Caco-2 (cell line): ENCODE results near the gene PPP2R5A. TPM values are rescaled to one million over a fixed set of nuclear protein-coding genes. Genes with fewer than 3 reads are reported as not detected.

ENCODE experiments used
- BruUV-seq: library from RNA; stranded (reverse); fragments of 400-500 nt; replicated peaks from 2 replicates; lab custom pipeline; 2021; lab: Mats Ljungman, UMichigan
- CTCF ChIA-PET: fragments of 300-600 bp; sonication (Branson Sonifier 250); formaldehyde crosslinking; loops from one replicate; lab custom pipeline; 2022; ENCODE audit warnings: antibody characterized with exemption; lab: Charles Lee
- POLR2A ChIA-PET: fragments of 300-600 bp; sonication (Branson Sonifier 250); formaldehyde crosslinking; loops from one replicate; lab custom pipeline; 2022; ENCODE audit warnings: antibody characterized with exemption; lab: Charles Lee
- DNase-seq, 2 experiments: peaks; one replicate each; pipeline versions ENCODE4 v3.0.0 to v3.0.0-alpha.2; 2020 to 2022
- H3K27me3 ChIP-seq: replicated peaks from 2 replicates; pipeline ENCODE4 v1.6.0; 2011; ENCODE audit warnings: low read length; ENCODE audit not compliant: control insufficient read depth, insufficient read depth
- H3K36me3 ChIP-seq: 2 replicates; pipeline ENCODE4 v1.5.1; 2011; ENCODE audit warnings: low read length; ENCODE audit not compliant: control insufficient read depth, insufficient read depth
- H3K4me1 ChIP-seq: fragments of 250-450 bp; sonication (Bioruptor Pico); 2 replicates; pipeline ENCODE4 v1.5.1; 2020; ENCODE audit warnings: mild to moderate bottlenecking
- H3K4me3 ChIP-seq: 2 replicates; pipeline ENCODE4 v1.5.1; 2011; ENCODE audit warnings: low read depth, mild to moderate bottlenecking, control low read depth, low read length
- H3K9me3 ChIP-seq: fragments of 250-450 bp; sonication (Bioruptor Pico); 2 replicates; pipeline ENCODE4 v1.5.1; 2020; ENCODE audit warnings: mild to moderate bottlenecking, moderate library complexity
- H3K27ac Mint-ChIP-seq: one replicate; pipeline ENCODE4 v1.8.0; 2022; ENCODE audit warnings: mixed read lengths; ENCODE audit not compliant: unreplicated experiment
- H3K27me3 Mint-ChIP-seq: one replicate; pipeline ENCODE4 v1.8.0; 2022; ENCODE audit warnings: mixed read lengths; ENCODE audit not compliant: insufficient read depth, unreplicated experiment
- H3K36me3 Mint-ChIP-seq: one replicate; pipeline ENCODE4 v1.8.0; 2022; ENCODE audit warnings: mild to moderate bottlenecking, mixed read lengths; ENCODE audit not compliant: insufficient read depth, unreplicated experiment
- H3K4me1 Mint-ChIP-seq: one replicate; pipeline ENCODE4 v1.8.0; 2022; ENCODE audit warnings: low read depth, mixed read lengths; ENCODE audit not compliant: unreplicated experiment
- H3K4me3 Mint-ChIP-seq: one replicate; pipeline ENCODE4 v1.8.0; 2022; ENCODE audit warnings: mild to moderate bottlenecking, moderate library complexity, mixed read lengths; ENCODE audit not compliant: unreplicated experiment
- H3K9me3 Mint-ChIP-seq: one replicate; pipeline ENCODE4 v1.8.0; 2022; ENCODE audit warnings: mixed read lengths; ENCODE audit not compliant: unreplicated experiment
- CTCF ChIP-seq, 2 experiments: fragments of 200-600 bp in 1 of 2; IDR thresholded peaks; 1 replicate in 1 of 2; 2 replicates in 1 of 2; pipeline versions ENCODE4 v1.5.1 to v1.8.0; 2011 to 2022; ENCODE audit warnings: antibody characterized with exemption in 1 of 2, control low read depth in 1 of 2, inconsistent platforms in 1 of 2, low read depth in 1 of 2, low read length in 1 of 2, mild to moderate bottlenecking in 1 of 2, moderate library complexity in 1 of 2; ENCODE audit not compliant: insufficient read depth in 1 of 2, severe bottlenecking in 1 of 2, unreplicated experiment in 1 of 2
- intact Hi-C: fragments of 100-400 bp; cut with micrococcal nuclease; formaldehyde crosslinking; loops from one replicate; pipeline ENCODE4 v1.10.0; 2022; ENCODE audit not compliant: unreplicated experiment
- total RNA-seq: library from RNA; stranded (reverse); gene quantifications from 2 replicates; pipeline ENCODE4 v1.2.3, GENCODE V29; 2022

The PPP2R5A gene
- total RNA-seq, 1 experiment from 2014 or later = 49.4 TPM

GRCh38 chr1:212291505-212292134 is 6.4 kb downstream of the PPP2R5A start:
- H3K4me1 ChIP-seq = peaks cover 50% of the 10 kb centered on the region
- no TSS peak for BruUV-seq

GRCh38 chr1:212292250-212293105 is 7.3 kb downstream of the PPP2R5A start:
- peaks cover 51% of the 10 kb centered on the region for H3K4me1 ChIP-seq
- H3K27ac Mint-ChIP-seq = no peak overlapping the region
- H3K9me3 Mint-ChIP-seq = no peaks in the 10 kb centered on the region
- peaks cover 5% of the 10 kb centered on the region for H3K36me3 Mint-ChIP-seq
- CTCF ChIA-PET = interaction anchor here (0.8 kb wide), 1 partner anchor 222 kb away, joined by 4 read pairs; no protein-coding TSS in a partner anchor
- no TSS peak for BruUV-seq
- H3K4me1 Mint-ChIP-seq = peaks cover 27% of the 10 kb centered on the region
- no peaks in the 10 kb centered on the region for H3K9me3 ChIP-seq
- POLR2A ChIA-PET = no interaction called here
- H3K36me3 ChIP-seq = no peaks in the 10 kb centered on the region
- DNase-seq = no peak
- no peak overlapping the region for H3K4me3 ChIP-seq
- no peaks in the 10 kb centered on the region for H3K27me3 ChIP-seq
- no peak for TF ChIP-seq CTCF (IDR thresholded peaks at IDR 0.05; ENCODE audit: insufficient read depth in 1 of 2, low read depth in 1 of 2, low read length in 1 of 2, severe bottlenecking in 1 of 2, unreplicated experiment in 1 of 2)
- H3K4me3 Mint-ChIP-seq = no peak overlapping the region
- no peaks in the 10 kb centered on the region for H3K27me3 Mint-ChIP-seq
- intact Hi-C loops = loop anchor here (1.0 to 5.0 kb wide), 2 partner anchors 75 to 222 kb away; no protein-coding TSS in a partner anchor

More at GRCh38 chr1:212291505-212292134, 6.4 kb downstream of the PPP2R5A start:
- POLR2A ChIA-PET = interaction anchor here (0.5 kb wide), 1 partner anchor 547 kb away, joined by 3 read pairs; no protein-coding TSS in a partner anchor
- H3K27ac Mint-ChIP-seq = no peak overlapping the region
- intact Hi-C loops = loop anchor here (5.0 kb wide), 1 partner anchor 76 kb away; no protein-coding TSS in a partner anchor
- H3K4me1 Mint-ChIP-seq = peaks cover 27% of the 10 kb centered on the region
- CTCF ChIA-PET = interaction anchor here (1.0 to 2.4 kb wide), 2 partner anchors 187 to 220 kb away, joined by 3 to 22 read pairs; no protein-coding TSS in a partner anchor
- no peak overlapping the region for H3K4me3 ChIP-seq
- H3K27me3 Mint-ChIP-seq = no peaks in the 10 kb centered on the region
- peak; percentile 53 to 75 for TF ChIP-seq CTCF (IDR thresholded peaks at IDR 0.05; ENCODE audit: insufficient read depth in 1 of 2, low read depth in 1 of 2, low read length in 1 of 2, severe bottlenecking in 1 of 2, unreplicated experiment in 1 of 2)
- no peaks in the 10 kb centered on the region for H3K9me3 Mint-ChIP-seq
- H3K9me3 ChIP-seq = no peaks in the 10 kb centered on the region
- H3K36me3 ChIP-seq = no peaks in the 10 kb centered on the region
- no peak overlapping the region for H3K4me3 Mint-ChIP-seq
- H3K27me3 ChIP-seq = no peaks in the 10 kb centered on the region
- DNase-seq = peak in 1 of 2 experiments; percentile 58
- peaks cover 7% of the 10 kb centered on the region for H3K36me3 Mint-ChIP-seq

GRCh38 chr1:212293579-212293978 is 8.4 kb downstream of the PPP2R5A start:
- Mint-ChIP-seq H3K27ac (no peak overlapping the region), H3K27me3 (no peaks in the 10 kb centered on the region), H3K36me3 (peaks cover 5% of the 10 kb centered on the region), H3K9me3 (no peaks in the 10 kb centered on the region), H3K4me1 (peaks cover 27% of the 10 kb centered on the region), H3K4me3 (no peak overlapping the region)
- H3K9me3 ChIP-seq = no peaks in the 10 kb centered on the region
- no peaks in the 10 kb centered on the region for H3K36me3 ChIP-seq
- intact Hi-C loops = loop anchor here (1.0 to 5.0 kb wide), 2 partner anchors 74 to 223 kb away; no protein-coding TSS in a partner anchor
- no TSS peak for BruUV-seq
- H3K4me3 ChIP-seq = no peak overlapping the region
- peak; percentile 13 to 44 for TF ChIP-seq CTCF (IDR thresholded peaks at IDR 0.05; ENCODE audit: insufficient read depth in 1 of 2, low read depth in 1 of 2, low read length in 1 of 2, severe bottlenecking in 1 of 2, unreplicated experiment in 1 of 2)
- ChIA-PET POLR2A (interaction anchor here (0.5 kb wide), 1 partner anchor 59 kb away, joined by 7 read pairs; no protein-coding TSS in a partner anchor), CTCF (interaction anchor here (0.6 to 1.2 kb wide), 9 partner anchors 9 to 489 kb away, joined by 3 to 11 read pairs (median 3); partner anchors contain the start of genes DTL and INTS7)
- peaks cover 51% of the 10 kb centered on the region for H3K4me1 ChIP-seq
- DNase-seq = no peak
- no peaks in the 10 kb centered on the region for H3K27me3 ChIP-seq
